SK-N-SH (cell line): ENCODE results near the gene FAM118A. TPM values are rescaled to one million over a fixed set of nuclear protein-coding genes. Genes with fewer than 3 reads are reported as not detected.

Experiments
- CTCF ChIA-PET: fragments of 300-600, 350-600 bp; formaldehyde crosslinking; extraction: SDS; loops from one replicate; lab custom pipeline; 2021; lab: Yijun Ruan, JAX
- POLR2A ChIA-PET: fragments of 350-600 bp; sonication (Branson Sonifier 250); formaldehyde crosslinking; extraction: SDS; loops from one replicate; lab custom pipeline; 2020; ENCODE audit warnings: antibody characterized with exemption, inconsistent platforms; lab: Yijun Ruan, JAX
- DNase-seq: peaks from one replicate; pipeline ENCODE4 v3.0.0; 2012
- H2AFZ ChIP-seq: fragments of 200-600 bp; sonication (generic); 2 replicates; pipeline ENCODE4 v1.8.1; 2016; ENCODE audit warnings: antibody characterized with exemption, mild to moderate bottlenecking, low read depth
- H3F3A ChIP-seq: fragments of 200-600 bp; sonication (generic); replicated peaks from 2 replicates; pipeline ENCODE3; 2016; ENCODE audit warnings: antibody characterized with exemption, mild to moderate bottlenecking; ENCODE audit not compliant: insufficient read depth
- H3K27ac ChIP-seq, 2 experiments: fragments of 200-500 bp in 1 of 2; fragments of 200-600 bp in 1 of 2; sonication (Bioruptor generic) in 1 of 2; sonication (generic), shearing (Covaris generic) in 1 of 2; 2 replicates each; pipeline versions ENCODE4 v1.5.1 to v1.6.1; 2014 to 2016; ENCODE audit warnings: low read depth in 2 of 2, inconsistent platforms in 1 of 2, low read length in 1 of 2, mild to moderate bottlenecking in 1 of 2, mixed read lengths in 1 of 2
- H3K27me3 ChIP-seq: fragments of 200-600 bp; sonication (generic), shearing (Covaris generic); 2 replicates; pipeline ENCODE4 v1.6.1; 2016; ENCODE audit warnings: mixed run types; ENCODE audit not compliant: insufficient read depth
- H3K36me3 ChIP-seq, 2 experiments: fragments of 200-500 bp in 1 of 2; fragments of 200-600 bp in 1 of 2; sonication (Bioruptor generic) in 1 of 2; sonication (generic) in 1 of 2; replicated peaks in 1 of 2; 2 replicates each; pipeline versions ENCODE3 to v1.5.1; 2014 to 2016; ENCODE audit warnings: low read length in 1 of 2, mild to moderate bottlenecking in 1 of 2; ENCODE audit not compliant: insufficient read depth in 2 of 2, control insufficient read depth in 1 of 2
- H3K4me1 ChIP-seq, 2 experiments: fragments of 200-500 bp in 1 of 2; fragments of 200-600 bp in 1 of 2; sonication (Bioruptor generic) in 1 of 2; sonication (generic), shearing (Covaris generic) in 1 of 2; 2 replicates each; pipeline versions ENCODE4 v1.5.1 to v1.6.1; 2014 to 2016; ENCODE audit warnings: low read depth in 1 of 2, low read length in 1 of 2, mixed run types in 1 of 2; ENCODE audit not compliant: insufficient read depth in 2 of 2, control insufficient read depth in 1 of 2
- H3K4me2 ChIP-seq: fragments of 200-600 bp; sonication (generic), shearing (Covaris generic); 2 replicates; pipeline ENCODE4 v1.6.1; 2017; ENCODE audit warnings: mixed run types
- H3K4me3 ChIP-seq, 2 experiments: fragments of 200-500 bp in 1 of 2; fragments of 200-600 bp in 1 of 2; sonication (Bioruptor generic) in 1 of 2; sonication (generic), shearing (Covaris generic) in 1 of 2; 2 replicates each; pipeline versions ENCODE4 v1.5.1 to v1.8.1; 2014 to 2016; ENCODE audit warnings: low read depth in 2 of 2, inconsistent platforms in 1 of 2, low read length in 1 of 2, mild to moderate bottlenecking in 1 of 2, mixed read lengths in 1 of 2, moderate library complexity in 1 of 2
- H3K79me2 ChIP-seq: fragments of 200-600 bp; sonication (generic); 2 replicates; pipeline ENCODE4 v1.8.1; 2017; ENCODE audit warnings: mild to moderate bottlenecking; ENCODE audit not compliant: insufficient read depth
- H3K9ac ChIP-seq: fragments of 200-600 bp; sonication (generic); 2 replicates; pipeline ENCODE4 v1.6.1; 2017; ENCODE audit warnings: mixed run types
- H3K9me2 ChIP-seq: fragments of 200-600 bp; sonication (generic); 2 replicates; pipeline ENCODE4 v1.6.1; 2017; ENCODE audit warnings: mixed run types
- H3K9me3 ChIP-seq: fragments of 200-600 bp; sonication (generic); 2 replicates; pipeline ENCODE4 v1.6.1; 2017; ENCODE audit warnings: mixed run types, mild to moderate bottlenecking, moderate library complexity
- H4K20me1 ChIP-seq: fragments of 200-600 bp; sonication (generic); 2 replicates; pipeline ENCODE4 v1.6.1; 2017; ENCODE audit warnings: mild to moderate bottlenecking, mixed run types; ENCODE audit not compliant: insufficient read depth
- EP300 ChIP-seq, 2 experiments: IDR thresholded peaks; 2 replicates each; pipeline versions ENCODE4 v1.4.0 to v1.6.1; 2012; ENCODE audit warnings: borderline replicate concordance in 1 of 2, low read depth in 1 of 2, low read length in 1 of 2
- FOXJ3 ChIP-seq: sonication (generic); formaldehyde crosslinking; IDR thresholded peaks from 2 replicates; pipeline ENCODE4 v1.5.1; 2020; ENCODE audit warnings: mild to moderate bottlenecking, missing genetic modification reagents
- GATA2 ChIP-seq: sonication (generic); formaldehyde crosslinking; IDR thresholded peaks from 2 replicates; pipeline ENCODE4 v1.5.0; 2020; ENCODE audit warnings: mild to moderate bottlenecking, missing genetic modification reagents
- MXI1 ChIP-seq: IDR thresholded peaks from 2 replicates; pipeline ENCODE4 v1.6.1; 2012; ENCODE audit warnings: mild to moderate bottlenecking, low read depth, low read length, improper control_type of control experiment
- NFIC ChIP-seq: IDR thresholded peaks from 2 replicates; pipeline ENCODE4 v1.4.0; 2012; ENCODE audit warnings: borderline replicate concordance
- PBX3 ChIP-seq: IDR thresholded peaks from 2 replicates; pipeline ENCODE4; 2012
- RAD21 ChIP-seq: IDR thresholded peaks from 2 replicates; pipeline ENCODE4 v1.6.1; 2012; ENCODE audit warnings: mild to moderate bottlenecking, low read length
- RCOR1 ChIP-seq: fragments of 150-350 bp; IDR thresholded peaks from 2 replicates; pipeline ENCODE4 v1.6.1; 2017; ENCODE audit warnings: antibody characterized with exemption, low read length
- REST ChIP-seq: IDR thresholded peaks from 2 replicates; pipeline ENCODE4 v1.6.1; 2012; ENCODE audit warnings: mild to moderate bottlenecking, low read depth, low read length, moderate library complexity
- RXRA ChIP-seq: IDR thresholded peaks from 2 replicates; pipeline ENCODE4 v1.4.0; 2012; ENCODE audit warnings: low read depth, mild to moderate bottlenecking, borderline replicate concordance
- SMC3 ChIP-seq: IDR thresholded peaks from 2 replicates; pipeline ENCODE4 v1.6.1; 2012; ENCODE audit warnings: low read depth, low read length, improper control_type of control experiment
- TAF1 ChIP-seq: IDR thresholded peaks from 2 replicates; pipeline ENCODE4 v1.6.1; 2012; ENCODE audit warnings: low read depth, mild to moderate bottlenecking, low read length, moderate library complexity, borderline replicate concordance
- ZBTB33 ChIP-seq: IDR thresholded peaks from 2 replicates; pipeline ENCODE4 v1.4.0; 2012; ENCODE audit warnings: low read depth, borderline replicate concordance
- WGBS: methylation state at CpG from one replicate; pipeline ENCODE4 v1.1.6; 2017; ENCODE audit warnings: low lambda C conversion rate; 5-methylcytosine and 5-hydroxymethylcytosine counted together
- polyA plus RNA-seq, 3 experiments: library from polyadenylated mRNA; depleted of rRNA; stranded (reverse); fragments of >200 nt; gene quantifications; 2 replicates each; pipeline ENCODE4 v1.2.3, GENCODE V29; 2012
- TF ChIP-seq, protein P1 (sequence below): fragments of 150-350 bp; IDR thresholded peaks from 2 replicates; pipeline ENCODE4 v1.6.1; 2017; ENCODE audit warnings: antibody characterized with exemption, low read length, low read depth, borderline replicate concordance

FAM118A gene
- polyA plus RNA-seq, 1 of the 3 experiments (the other 2 are of a cell fraction) = 11.3 TPM

- 28% methylated on average over 2 of the region's 2 CpGs for WGBS
These were observed 71.6 kb downstream of the FAM118A start for GRCh38 chr22:45381348-45381747.

GRCh38 chr22:45389546-45389945 is 79.8 kb downstream of the FAM118A start:
- ChIA-PET CTCF (interaction anchor here (1.3 to 1.5 kb wide), 2 partner anchors 13 to 78 kb away, joined by 3 to 7 read pairs; no protein-coding TSS in a partner anchor), POLR2A (no interaction called here)
- no peaks in the 10 kb centered on the region for H3F3A ChIP-seq
- H3K9me3 ChIP-seq = no peaks in the 10 kb centered on the region
- H2AFZ ChIP-seq = 0 out of 2 replicates have a peak overlapping the region, but pooled peaks have one; percentile 22
- DNase-seq = no peak
- WGBS = 56% methylated on average over 3 of the region's 3 CpGs
- no peaks in the 10 kb centered on the region for H4K20me1 ChIP-seq
- H3K9ac ChIP-seq = no peak overlapping the region
- TF ChIP-seq REST = no peak
- TF ChIP-seq RCOR1 = no peak
- TF ChIP-seq, protein P1, sequence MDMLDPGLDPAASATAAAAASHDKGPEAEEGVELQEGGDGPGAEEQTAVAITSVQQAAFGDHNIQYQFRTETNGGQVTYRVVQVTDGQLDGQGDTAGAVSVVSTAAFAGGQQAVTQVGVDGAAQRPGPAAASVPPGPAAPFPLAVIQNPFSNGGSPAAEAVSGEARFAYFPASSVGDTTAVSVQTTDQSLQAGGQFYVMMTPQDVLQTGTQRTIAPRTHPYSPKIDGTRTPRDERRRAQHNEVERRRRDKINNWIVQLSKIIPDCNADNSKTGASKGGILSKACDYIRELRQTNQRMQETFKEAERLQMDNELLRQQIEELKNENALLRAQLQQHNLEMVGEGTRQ = no peak
- TF ChIP-seq TAF1 = no peak
- no peak for TF ChIP-seq MXI1
- TF ChIP-seq EP300 (IDR thresholded peaks at IDR 0.05; ENCODE audit: borderline replicate concordance in 1 of 2, low read depth in 1 of 2, low read length in 1 of 2) = no peak
- no peak for TF ChIP-seq RXRA
- TF ChIP-seq RAD21 = no peak
- TF ChIP-seq FOXJ3 (CRISPR knock-in tag) = no peak
- TF ChIP-seq PBX3 = no peak
- TF ChIP-seq GATA2 (CRISPR knock-in tag) = no peak
- H3K4me1 ChIP-seq = no peaks in the 10 kb centered on the region
- H3K4me3 ChIP-seq = no peak overlapping the region
- no peaks in the 10 kb centered on the region for H3K79me2 ChIP-seq
- H3K9me2 ChIP-seq = 0 out of 2 replicates have a peak, but pooled peaks cover 3% of the 10 kb centered on the region
- H3K36me3 ChIP-seq = no peaks in the 10 kb centered on the region
- no peak overlapping the region for H3K4me2 ChIP-seq
- no peak overlapping the region for H3K27ac ChIP-seq
- H3K27me3 ChIP-seq = peaks cover 19% of the 10 kb centered on the region; the same call in 1 of the 2 replicates

More at GRCh38 chr22:45381348-45381747, 71.6 kb downstream of the FAM118A start:
- Histone ChIP-seq H3K9me2 (no peaks in the 10 kb centered on the region), H2AFZ (no peak overlapping the region), H3K4me2 (no peak overlapping the region), H3K36me3 (no peaks in the 10 kb centered on the region), H3K4me1 (no peaks in the 10 kb centered on the region), H3K27me3 (no peaks in the 10 kb centered on the region; the same call in 1 of the 2 replicates), H3K9me3 (no peaks in the 10 kb centered on the region), H3K79me2 (no peaks in the 10 kb centered on the region), H4K20me1 (0 out of 2 replicates have a peak, but pooled peaks cover 3% of the 10 kb centered on the region), H3K4me3 (no peak overlapping the region), H3K9ac (no peak overlapping the region), H3K27ac (no peak overlapping the region), H3F3A (no peaks in the 10 kb centered on the region)
- TF ChIP-seq NFIC = no peak
- no peak for TF ChIP-seq SMC3
- TF ChIP-seq TAF1 = no peak
- TF ChIP-seq ZBTB33 = no peak
- ChIA-PET CTCF (interaction anchor here (1.1 to 2.4 kb wide), 2 partner anchors 10 to 19 kb away, joined by 3 to 6 read pairs; no protein-coding TSS in a partner anchor), POLR2A (interaction anchor here (0.7 kb wide), 1 partner anchor 19 kb away, joined by 3 read pairs; no protein-coding TSS in a partner anchor)
- DNase-seq = no peak
